ENCODE data around the gene PDP2. TPM values are rescaled to one million over a fixed set of nuclear protein-coding genes. Genes with fewer than 3 reads are reported as not detected.

Gene PDP2
- total and polyA plus RNA-seq, 12 donors: 1.3 to 27.8 (median 13.0) TPM

GRCh38 chr16:66923866-66924265 is 43.6 kb downstream of the PDP2 start:
- peak overlapping the region in 3 of 5 donors; percentile 37 to 82 (median 58) for H3K27ac ChIP-seq
- intact Hi-C loops (cut with DNase I): no loop called here

GRCh38 chr16:66924527-66925321 is 44.4 kb downstream of the PDP2 start:
- no peaks in the 10 kb centered on the region for H3K36me3 ChIP-seq (replicated peaks in 1 of 2)
- TF ChIP-seq CTCF (IDR thresholded peaks at IDR 0.05) (peak in 5 of 6 experiments; percentile 12 to 53 (median 24)), POLR2A (IDR thresholded peaks at IDR 0.05) (no peak)
- H3K9me3 ChIP-seq (replicated peaks in 1 of 3): no peaks in the 10 kb centered on the region
- H3K4me1 ChIP-seq (replicated peaks in 1 of 2): peaks cover 28 to 34% of the 10 kb centered on the region in 2 donors
- no peaks in the 10 kb centered on the region for H3K27me3 ChIP-seq
- H3K4me3 ChIP-seq: peak overlapping the region in 3 of 4 donors; percentile 15 to 67 (median 58)
- peak overlapping the region in 4 of 5 donors; percentile 44 to 72 (median 70) for H3K27ac ChIP-seq
- intact Hi-C loops (cut with DNase I): no loop called here
- DNase-seq: peak in 4 of 7 donors; percentile 34 to 52 (median 48)
- 9 to 85% (median 28%) methylated on average over 7 to 72 of the region's 72 CpGs for WGBS, 4 donors

More at GRCh38 chr16:66923866-66924265, 43.6 kb downstream of the PDP2 start:
- peaks cover 28 to 34% of the 10 kb centered on the region in 2 donors for H3K4me1 ChIP-seq (replicated peaks in 1 of 2)
- peak in 1 of 7 donors; percentile 49 for DNase-seq
- peak overlapping the region in 1 of 4 donors; percentile 58 for H3K4me3 ChIP-seq
- WGBS, 4 donors: 55 to 82% (median 75%) methylated on average over 3 of the region's 3 CpGs
- H3K27me3 ChIP-seq: no peaks in the 10 kb centered on the region
- TF ChIP-seq POLR2A (IDR thresholded peaks at IDR 0.05) (no peak), CTCF (IDR thresholded peaks at IDR 0.05) (no peak)
- H3K9me3 ChIP-seq (replicated peaks in 1 of 3): no peaks in the 10 kb centered on the region
- H3K36me3 ChIP-seq (replicated peaks in 1 of 2): no peaks in the 10 kb centered on the region

- DNase-seq: peak; percentile 44 to 81 (median 63)
- peak within 1 kb of the TSS in 3 of 4 donors; percentile 15 to 67 (median 58) for H3K4me3 ChIP-seq
- peaks cover 28 to 34% of the 10 kb centered on the region in 2 donors for H3K4me1 ChIP-seq (replicated peaks in 1 of 2)
- H3K9me3 ChIP-seq (replicated peaks in 1 of 3): no peaks in the 10 kb centered on the region
- intact Hi-C loops (cut with DNase I): no loop called here
- no peaks in the 10 kb centered on the region for H3K27me3 ChIP-seq
- WGBS, 4 donors: 5 to 15% (median 11%) methylated on average over 12 to 42 of the region's 42 CpGs
- H3K27ac ChIP-seq: peak within 1 kb of the TSS; percentile 7 to 72 (median 69)
- TF ChIP-seq CTCF (IDR thresholded peaks at IDR 0.05) (peak in 1 of 6 experiments; percentile 6), POLR2A (IDR thresholded peaks at IDR 0.05) (peak; percentile 14 to 73)
- H3K36me3 ChIP-seq (replicated peaks in 1 of 2): no peaks in the 10 kb centered on the region
Observed at GRCh38 chr16:66925322-66925840, 45.1 kb downstream of the PDP2 start, which contains the start of gene RRAD. Gene RRAD (minus strand): TSS chr16:66925535. CDS start chr16:66925179, 356 bp downstream.

GRCh38 chr16:66926171-66926947 is 46.0 kb downstream of the PDP2 start:
- Histone ChIP-seq H3K4me3 (no peak overlapping the region), H3K36me3 (replicated peaks in 1 of 2) (no peaks in the 10 kb centered on the region), H3K9me3 (replicated peaks in 1 of 3) (no peaks in the 10 kb centered on the region), H3K27me3 (no peaks in the 10 kb centered on the region), H3K4me1 (replicated peaks in 1 of 2) (peaks cover 28 to 34% of the 10 kb centered on the region in 2 donors), H3K27ac (peak overlapping the region; percentile 7 to 72 (median 69))
- peak; percentile 56 to 88 (median 81) for DNase-seq
- intact Hi-C loops (cut with DNase I): no loop called here
- TF ChIP-seq POLR2A (IDR thresholded peaks at IDR 0.05): peak in 1 of 2 donors; percentile 35
- TF ChIP-seq CTCF (IDR thresholded peaks at IDR 0.05): no peak
- 34 to 59% (median 53%) methylated on average over 5 of the region's 5 CpGs for WGBS, 4 donors

All from adrenal gland (tissue), 12 donors.